HG03571 (cell line): Measurements from ENCODE around the gene C16orf74.

Experiments used
- ATAC-seq: cut with Tn5 transposase; IDR thresholded peaks from one replicate; pipeline ENCODE4 v1.9.1; 2021; ENCODE audit not compliant: unreplicated experiment

Gene C16orf74

GRCh38 chr16:85658504-85659326, 92.2 kb downstream of the C16orf74 start:
- no peak for ATAC-seq

- no peak for ATAC-seq
Measured at GRCh38 chr16:85657996-85658395, 92.9 kb downstream of the C16orf74 start.
